B cell (primary cell): ENCODE measurements around the gene KCNC1. TPM values are rescaled to one million over a fixed set of nuclear protein-coding genes. Genes with fewer than 3 reads are reported as not detected.

Experiments
- ATAC-seq: fragments of 200-7000 bp; cut with Tn5 transposase; one replicate; pipeline ENCODE4 v1.10.0; 2021; ENCODE audit warnings: low read depth, mild to moderate bottlenecking, moderate number of reproducible peaks, moderate library complexity
- CTCF ChIA-PET: fragments of 350-600 bp; sonication (Branson Sonifier 250); formaldehyde crosslinking; loops from one replicate; lab custom pipeline; 2021; ENCODE audit warnings: antibody characterized with exemption, inconsistent platforms; lab: Charles Lee
- POLR2A ChIA-PET: fragments of 350-600 bp; sonication (Branson Sonifier 250); formaldehyde crosslinking; loops from one replicate; lab custom pipeline; 2021; ENCODE audit warnings: antibody characterized with exemption; lab: Charles Lee
- DNase-seq: peaks from one replicate; pipeline ENCODE4 v3.0.0; 2013
- H2AFZ ChIP-seq: 2 replicates; pipeline ENCODE4 v1.6.1; 2012; ENCODE audit warnings: mild to moderate bottlenecking, low read depth, low read length; ENCODE audit not compliant: insufficient read depth, poor library complexity, severe bottlenecking
- H3K27ac ChIP-seq, 2 donors: 1 replicate in 1 of 2; 2 replicates in 1 of 2; pipeline ENCODE4 v1.5.1; 2012 to 2013; ENCODE audit warnings: low read length in 2 of 2, mild to moderate bottlenecking in 2 of 2, moderate library complexity in 1 of 2
- H3K27me3 ChIP-seq, 4 experiments: fragments of 200-600 bp in 1 of 4; sonication (generic) in 1 of 4; replicated peaks in 1 of 4; 1 replicate in 2 of 4; 2 replicates in 2 of 4; pipeline versions ENCODE4 v1.6.1 to v1.7.0; 2013 to 2016; ENCODE audit warnings: low read length in 3 of 4, mild to moderate bottlenecking in 2 of 4, mixed read lengths in 1 of 4, moderate library complexity in 1 of 4; ENCODE audit not compliant: insufficient read depth in 4 of 4, control insufficient read depth in 3 of 4; ENCODE audit errors: control extremely low read depth in 1 of 4
- H3K36me3 ChIP-seq, 2 experiments: replicated peaks in 1 of 2; 1 replicate in 1 of 2; 2 replicates in 1 of 2; pipeline versions ENCODE4 v1.6.1 to v1.7.1; 2013; ENCODE audit warnings: low read length in 1 of 2; ENCODE audit not compliant: insufficient read depth in 2 of 2, control insufficient read depth in 1 of 2; ENCODE audit errors: control extremely low read depth in 1 of 2, extremely low read depth in 1 of 2
- H3K4me1 ChIP-seq, 2 donors: fragments of 200-600 bp in 1 of 2; sonication (generic) in 1 of 2; 1 replicate in 1 of 2; 2 replicates in 1 of 2; pipeline versions ENCODE4 v1.5.1 to v1.6.1; 2013 to 2017; ENCODE audit warnings: low read length in 2 of 2; ENCODE audit not compliant: control insufficient read depth in 2 of 2, insufficient read depth in 2 of 2
- H3K4me2 ChIP-seq: replicated peaks from 2 replicates; pipeline ENCODE3; 2012; ENCODE audit warnings: mild to moderate bottlenecking, low read depth, low read length; ENCODE audit not compliant: poor library complexity, severe bottlenecking
- H3K4me3 ChIP-seq, 5 experiments: fragments of 200-600 bp in 1 of 5; sonication (generic) in 1 of 5; 1 replicate in 3 of 5; 2 replicates in 2 of 5; pipeline versions ENCODE4 v1.5.1 to v1.7.0; 2011 to 2016; ENCODE audit warnings: low read length in 4 of 5, mild to moderate bottlenecking in 4 of 5, low read depth in 2 of 5, control low read depth in 1 of 5, moderate library complexity in 1 of 5; ENCODE audit not compliant: insufficient read depth in 1 of 5; ENCODE audit errors: control extremely low read depth in 1 of 5, extremely low read depth in 1 of 5
- H3K79me2 ChIP-seq: fragments of 200-600 bp; sonication (generic); one replicate; pipeline ENCODE4 v1.6.0; 2016; ENCODE audit warnings: low read length; ENCODE audit not compliant: control insufficient read depth, insufficient read depth
- H3K9ac ChIP-seq: fragments of 200-600 bp; sonication (generic); 2 replicates; pipeline ENCODE4 v1.6.1; 2017; ENCODE audit warnings: mild to moderate bottlenecking, low read length, moderate library complexity
- H3K9me3 ChIP-seq, 3 donors: one replicate each; pipeline versions ENCODE4 v1.6.1 to v1.7.1; 2013; ENCODE audit warnings: low read length in 2 of 3; ENCODE audit not compliant: control insufficient read depth in 2 of 3, insufficient read depth in 1 of 3; ENCODE audit errors: control extremely low read depth in 1 of 3
- H4K20me1 ChIP-seq: 2 replicates; pipeline ENCODE4 v1.6.0; 2012; ENCODE audit warnings: mild to moderate bottlenecking, low read length; ENCODE audit not compliant: insufficient read depth, control insufficient read depth, poor library complexity, severe bottlenecking
- H3K27ac Mint-ChIP-seq: one replicate; pipeline ENCODE4 v1.8.0; 2021; ENCODE audit warnings: mixed read lengths
- H3K27me3 Mint-ChIP-seq: one replicate; pipeline ENCODE4 v1.8.0; 2021; ENCODE audit warnings: mixed read lengths
- H3K4me1 Mint-ChIP-seq: one replicate; pipeline ENCODE4 v1.8.0; 2021; ENCODE audit warnings: mixed read lengths
- H3K4me3 Mint-ChIP-seq: one replicate; pipeline ENCODE4 v1.8.0; 2021; ENCODE audit warnings: mixed read lengths
- H3K9me3 Mint-ChIP-seq: one replicate; pipeline ENCODE4 v1.8.0; 2022; ENCODE audit warnings: mixed read lengths; ENCODE audit not compliant: insufficient read depth
- CTCF ChIP-seq: fragments of 200-600 bp; IDR thresholded peaks from one replicate; pipeline ENCODE4 v1.8.0; 2022; ENCODE audit warnings: antibody characterized with exemption, mild to moderate bottlenecking
- EZH2 ChIP-seq: IDR thresholded peaks from 2 replicates; pipeline ENCODE4 v1.6.1; 2012; ENCODE audit warnings: borderline replicate concordance, low read depth, mild to moderate bottlenecking, moderate library complexity, low read length; ENCODE audit not compliant: insufficient read depth, poor library complexity, severe bottlenecking
- WGBS: methylation state at CpG from one replicate; pipeline ENCODE4 v1.1.5; 2013; ENCODE audit warnings: missing lambda C conversion rate; ENCODE audit not compliant: insufficient coverage; 5-methylcytosine and 5-hydroxymethylcytosine counted together
- intact Hi-C: fragments of 100-400 bp; cut with micrococcal nuclease; formaldehyde crosslinking; loops from one replicate; pipeline ENCODE4 v1.10.0; 2022
- polyA plus RNA-seq: library from polyadenylated mRNA; depleted of rRNA; stranded (reverse); fragments of >200 nt; gene quantifications from 2 replicates; pipeline ENCODE4 v1.2.3, GENCODE V29; 2012
- total RNA-seq, 2 donors: library from RNA; stranded (reverse); fragments of 120-200 nt in 1 of 2; gene quantifications; 1 replicate in 1 of 2; 2 replicates in 1 of 2; pipeline versions ENCODE4 v1.2.3 to v1.2.4, GENCODE V29; 2013 to 2022

KCNC1 gene
- total and polyA plus RNA-seq, 2 donors (not counting 1 experiment from before 2014, with no cell fraction given) = not detected

GRCh38 chr11:17770048-17770652 is 35.6 kb downstream of the KCNC1 start:
- Mint-ChIP-seq H3K27ac (no peak overlapping the region), H3K27me3 (peaks cover 7% of the 10 kb centered on the region), H3K4me3 (no peak overlapping the region), H3K4me1 (no peaks in the 10 kb centered on the region), H3K9me3 (no peaks in the 10 kb centered on the region)
- intact Hi-C loops = no loop called here
- H3K27ac ChIP-seq = no peak overlapping the region
- no peak overlapping the region for H3K4me3 ChIP-seq
- H4K20me1 ChIP-seq = no peaks in the 10 kb centered on the region
- H3K9ac ChIP-seq = no peak overlapping the region
- 94% methylated on average over 9 of the region's 9 CpGs for WGBS
- H3K36me3 ChIP-seq = no peaks in the 10 kb centered on the region
- DNase-seq (no peak), ATAC-seq (no peak)
- ChIA-PET CTCF (no interaction called here), POLR2A (no interaction called here)
- H3K79me2 ChIP-seq = no peaks in the 10 kb centered on the region
- H2AFZ ChIP-seq = no peak overlapping the region
- no peak overlapping the region for H3K4me2 ChIP-seq
- H3K4me1 ChIP-seq = no peaks in the 10 kb centered on the region
- peaks cover 0 to 4% (median 0%) of the 10 kb centered on the region in 3 donors for H3K9me3 ChIP-seq
- TF ChIP-seq EZH2 (no peak), CTCF (no peak)
- no peaks in the 10 kb centered on the region for H3K27me3 ChIP-seq

- peaks cover 0 to 4% (median 0%) of the 10 kb centered on the region in 3 donors for H3K9me3 ChIP-seq
- no peak overlapping the region for H3K27ac ChIP-seq
- H4K20me1 ChIP-seq = no peaks in the 10 kb centered on the region
- ATAC-seq = no peak
- H3K27me3 ChIP-seq = no peaks in the 10 kb centered on the region
- H3K4me2 ChIP-seq = no peak overlapping the region
- no peak overlapping the region for H3K4me3 ChIP-seq
- intact Hi-C loops = no loop called here
- H3K4me1 ChIP-seq = no peaks in the 10 kb centered on the region
- POLR2A ChIA-PET = no interaction called here
- no peaks in the 10 kb centered on the region for H3K9me3 Mint-ChIP-seq
- H3K4me3 Mint-ChIP-seq = no peak overlapping the region
- CTCF ChIA-PET = no interaction called here
- DNase-seq = no peak
- no peaks in the 10 kb centered on the region for H3K36me3 ChIP-seq
- no peak overlapping the region for H3K9ac ChIP-seq
- no peak overlapping the region for H3K27ac Mint-ChIP-seq
- H3K4me1 Mint-ChIP-seq = no peaks in the 10 kb centered on the region
- no peaks in the 10 kb centered on the region for H3K79me2 ChIP-seq
- no peaks in the 10 kb centered on the region for H3K27me3 Mint-ChIP-seq
- no peak for TF ChIP-seq EZH2
- no peak for TF ChIP-seq CTCF
- H2AFZ ChIP-seq = no peak overlapping the region
These were observed 36.3 kb downstream of the KCNC1 start for GRCh38 chr11:17770917-17771316.
